Spinal cord (tissue), 10 donors: ENCODE results near the gene RAB5B. TPM values are rescaled to one million over a fixed set of nuclear protein-coding genes. Genes with fewer than 3 reads are reported as not detected.
A peak's percentile ranks its signal among the peaks of the same experiment; 100 is the strongest.

Experiments
- DNase-seq, 6 donors: peaks; one replicate each; pipeline versions ENCODE4 v3.0.0 to v3.0.0-alpha.2; 2013 to 2015; ENCODE audit warnings: low spot score in 6 of 6, low read depth in 4 of 6
- H3K27ac ChIP-seq: one replicate; pipeline ENCODE4 v1.5.1; 2013; ENCODE audit warnings: low read depth, low read length, control low read depth
- H3K27me3 ChIP-seq: one replicate; pipeline ENCODE4 v1.6.1; 2013; ENCODE audit warnings: low read length; ENCODE audit not compliant: control insufficient read depth, insufficient read depth
- H3K36me3 ChIP-seq: one replicate; pipeline ENCODE4 v1.6.1; 2013; ENCODE audit warnings: low read length; ENCODE audit not compliant: control insufficient read depth, insufficient read depth
- H3K4me1 ChIP-seq: one replicate; pipeline ENCODE4 v1.6.1; 2013; ENCODE audit warnings: low read length; ENCODE audit not compliant: control insufficient read depth, insufficient read depth
- H3K4me3 ChIP-seq: one replicate; pipeline ENCODE4 v1.5.1; 2013; ENCODE audit warnings: low read depth, low read length, control low read depth
- H3K9me3 ChIP-seq: one replicate; pipeline ENCODE4 v1.6.1; 2013; ENCODE audit warnings: low read length; ENCODE audit not compliant: control insufficient read depth, insufficient read depth
- WGBS: methylation state at CpG from one replicate; pipeline ENCODE4 v1.1.5; 2013; ENCODE audit warnings: missing lambda C conversion rate; ENCODE audit not compliant: insufficient coverage; 5-methylcytosine and 5-hydroxymethylcytosine counted together
- polyA plus RNA-seq, 2 donors: library from polyadenylated mRNA; unstranded; fragments of 120-200 nt; gene quantifications; one replicate each; pipeline ENCODE4 v1.2.1, GENCODE V29; 2013; ENCODE audit not compliant: insufficient read length in 2 of 2
- total RNA-seq, 2 donors: library from RNA; depleted of rRNA in 1 of 2; stranded (reverse); fragments of 120-200 nt in 1 of 2; fragments of >200 nt in 1 of 2; gene quantifications; one replicate each; pipeline versions ENCODE4 v1.2.3 to v1.2.4, GENCODE V29; 2013 to 2014
- donor health status: healthy.

The RAB5B gene
- total and polyA plus RNA-seq, 4 donors = 77.5 to 160 (median 123) TPM

GRCh38 chr12:55940065-55940732 is 33.7 kb upstream of the RAB5B start:
- Histone ChIP-seq H3K9me3 (no peaks in the 10 kb centered on the region), H3K4me3 (peak overlapping the region; percentile 22), H3K4me1 (peaks cover 24% of the 10 kb centered on the region), H3K27me3 (peaks cover 8% of the 10 kb centered on the region), H3K27ac (peak overlapping the region; percentile 48), H3K36me3 (peaks cover 8% of the 10 kb centered on the region)
- WGBS = 4% methylated on average over 12 of the region's 18 CpGs
- DNase-seq = peak in 4 of 6 donors; percentile 61 to 94 (median 78)

DNA sequence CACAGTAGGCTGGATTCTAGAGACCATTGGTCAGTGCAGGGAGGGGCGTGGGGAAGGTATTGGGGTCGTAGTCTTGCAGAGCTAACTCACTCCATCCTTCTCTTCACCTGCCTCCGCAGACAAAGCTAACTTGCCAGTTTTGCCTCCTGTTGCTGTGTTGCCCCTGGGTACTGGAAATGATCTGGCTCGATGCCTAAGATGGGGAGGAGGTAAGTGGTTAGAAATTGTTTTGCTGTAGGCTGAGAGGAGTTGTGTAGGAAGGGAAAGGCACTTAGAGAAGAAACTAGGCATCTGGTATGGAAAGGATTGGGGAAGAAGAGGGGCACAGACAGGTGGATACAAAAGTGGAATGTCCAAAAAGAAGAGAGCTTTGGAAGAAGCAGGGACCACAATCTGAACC is 31.8 kb upstream of the RAB5B start:
- 75% methylated on average over 1 of the region's 4 CpGs for WGBS
- DNase-seq = no peak
- H3K36me3 ChIP-seq = peaks cover 8% of the 10 kb centered on the region

GRCh38 chr12:55942577-55943136 is 31.2 kb upstream of the RAB5B start:
- no peaks in the 10 kb centered on the region for H3K27me3 ChIP-seq
- WGBS = 94% methylated on average over 1 of the region's 1 CpG
- H3K27ac ChIP-seq = no peak overlapping the region
- H3K4me1 ChIP-seq = peaks cover 17% of the 10 kb centered on the region
- no peak for DNase-seq
- H3K4me3 ChIP-seq = no peak overlapping the region
- H3K9me3 ChIP-seq = no peaks in the 10 kb centered on the region
- peaks cover 8% of the 10 kb centered on the region for H3K36me3 ChIP-seq

More for the DNA sequence above, 31.8 kb upstream of the RAB5B start:
- Histone ChIP-seq H3K27me3 (no peaks in the 10 kb centered on the region), H3K4me3 (no peak overlapping the region), H3K27ac (no peak overlapping the region), H3K4me1 (peaks cover 17% of the 10 kb centered on the region), H3K9me3 (no peaks in the 10 kb centered on the region)

DNA sequence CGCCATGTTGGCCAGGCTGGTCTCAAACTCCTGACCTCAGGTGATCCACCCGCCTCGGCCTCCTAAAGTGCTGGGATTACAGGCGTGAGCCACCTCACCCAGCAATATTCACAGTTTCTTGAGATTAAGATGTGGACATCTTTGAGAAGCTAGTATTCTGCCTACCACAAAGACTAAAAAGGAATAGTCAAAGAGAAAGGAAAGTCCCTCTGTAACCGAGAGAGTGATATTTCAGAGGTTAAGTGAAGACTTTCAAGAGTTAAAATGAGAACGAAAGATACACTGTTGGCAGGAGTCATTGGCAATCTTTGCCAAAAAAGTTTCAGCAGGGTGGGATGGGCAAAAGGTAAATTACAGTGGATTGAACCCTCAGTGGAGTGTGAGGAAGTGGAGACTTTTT is 27.3 kb upstream of the RAB5B start:
- Histone ChIP-seq H3K27me3 (no peaks in the 10 kb centered on the region), H3K9me3 (no peaks in the 10 kb centered on the region), H3K4me3 (no peak overlapping the region), H3K27ac (no peak overlapping the region), H3K4me1 (no peaks in the 10 kb centered on the region), H3K36me3 (peaks cover 11% of the 10 kb centered on the region)
- DNase-seq = no peak
- WGBS = 75% methylated on average over 2 of the region's 6 CpGs

- Histone ChIP-seq H3K4me1 (no peaks in the 10 kb centered on the region), H3K36me3 (peaks cover 21% of the 10 kb centered on the region), H3K27ac (no peak overlapping the region), H3K27me3 (no peaks in the 10 kb centered on the region), H3K9me3 (no peaks in the 10 kb centered on the region), H3K4me3 (no peak overlapping the region)
- DNase-seq = no peak
- 69% methylated on average over 3 of the region's 4 CpGs for WGBS
Measured at GRCh38 chr12:55955344-55955743, 18.5 kb upstream of the RAB5B start.

GRCh38 chr12:55955800-55956508 is 17.9 kb upstream of the RAB5B start:
- peaks cover 21% of the 10 kb centered on the region for H3K36me3 ChIP-seq
- H3K27ac ChIP-seq = no peak overlapping the region
- H3K27me3 ChIP-seq = no peaks in the 10 kb centered on the region
- DNase-seq = no peak
- H3K4me3 ChIP-seq = no peak overlapping the region
- no peaks in the 10 kb centered on the region for H3K9me3 ChIP-seq
- 92% methylated on average over 6 of the region's 6 CpGs for WGBS
- no peaks in the 10 kb centered on the region for H3K4me1 ChIP-seq

DNA sequence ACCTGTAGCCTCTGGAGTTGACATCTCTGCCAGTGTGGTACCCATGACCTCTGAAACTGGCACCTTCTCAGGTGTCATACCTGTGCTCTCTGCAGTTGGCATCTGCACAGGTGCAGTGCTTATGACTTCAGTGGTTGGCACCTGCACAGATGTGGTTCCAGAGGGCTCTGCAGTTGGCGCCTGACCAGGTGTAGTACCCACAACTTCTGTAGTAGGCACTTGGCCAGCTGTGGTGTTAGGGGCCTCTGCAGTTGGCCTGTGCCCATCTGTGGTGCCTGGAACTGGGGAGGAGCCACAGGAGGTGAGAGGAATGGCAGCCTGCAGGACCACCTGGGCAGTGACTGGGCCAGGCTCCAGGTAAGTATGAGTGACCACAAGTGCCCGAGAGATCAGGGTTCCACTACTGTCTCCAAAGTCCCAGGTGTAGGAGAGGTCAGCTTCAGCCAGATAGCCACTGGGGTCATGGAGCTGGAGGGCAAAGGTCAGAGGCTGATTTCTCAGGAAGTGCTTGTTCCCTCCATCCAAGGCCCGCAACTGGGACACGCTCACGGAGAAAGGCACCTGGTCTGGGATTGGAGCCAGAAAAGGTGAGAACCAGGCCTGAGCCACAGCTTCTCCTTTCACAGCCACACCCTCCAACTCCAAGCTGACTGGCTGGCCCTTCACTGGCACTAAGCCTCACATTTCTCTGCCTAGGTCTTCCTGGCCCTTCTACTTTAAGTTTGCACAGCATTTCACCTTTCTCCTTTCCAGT is 16.6 kb upstream of the RAB5B start:
- Histone ChIP-seq H3K27ac (no peak overlapping the region), H3K36me3 (peaks cover 12% of the 10 kb centered on the region), H3K9me3 (no peaks in the 10 kb centered on the region), H3K27me3 (no peaks in the 10 kb centered on the region), H3K4me3 (no peak overlapping the region), H3K4me1 (no peaks in the 10 kb centered on the region)
- no peak for DNase-seq
- WGBS = 90% methylated on average over 5 of the region's 5 CpGs

DNA sequence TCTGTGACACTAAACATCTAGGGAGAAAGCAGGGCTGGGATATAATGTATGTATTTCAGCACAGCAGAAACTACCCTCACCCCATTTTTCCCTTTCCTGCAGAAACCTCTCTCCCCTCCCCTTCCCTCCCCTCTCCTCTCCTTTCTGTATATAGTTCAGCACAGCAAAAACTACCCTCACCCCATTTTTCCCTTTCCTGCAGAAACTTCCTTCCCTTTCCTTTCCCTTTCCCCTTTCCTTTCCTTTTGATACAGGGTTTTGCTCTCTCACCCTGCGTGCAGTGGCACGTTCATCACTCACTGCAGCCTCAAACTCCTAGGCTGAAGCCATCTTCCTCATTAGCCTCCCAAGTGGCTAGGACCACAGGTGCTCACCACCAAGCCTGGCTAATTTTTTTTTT is 10.1 kb upstream of the RAB5B start:
- H3K4me3 ChIP-seq = no peak overlapping the region
- H3K27ac ChIP-seq = no peak overlapping the region
- 93% methylated on average over 2 of the region's 2 CpGs for WGBS

DNA sequence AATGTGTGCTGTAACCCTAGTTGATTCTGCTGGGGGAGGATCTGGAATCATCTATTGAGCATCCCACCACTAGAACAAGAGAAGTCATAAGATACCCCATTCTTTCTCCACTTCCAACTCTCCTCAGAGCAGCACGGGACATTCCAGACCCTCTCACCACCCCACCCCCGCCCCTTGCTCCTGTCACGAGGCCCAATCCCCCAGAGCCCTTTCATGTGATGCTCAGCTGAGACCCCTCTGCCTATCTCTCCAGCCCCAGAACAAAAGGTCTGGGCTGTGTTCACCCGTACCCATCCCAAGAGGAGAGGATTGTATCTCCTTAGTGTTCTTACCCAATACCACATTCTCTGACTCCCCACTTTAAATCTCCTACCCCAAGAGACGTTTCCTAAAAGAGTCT is 8.6 kb upstream of the RAB5B start:
- H3K27ac ChIP-seq = no peak overlapping the region

More for the DNA sequence above, 10.1 kb upstream of the RAB5B start:
- H3K36me3 ChIP-seq = no peaks in the 10 kb centered on the region
- DNase-seq = no peak
- no peaks in the 10 kb centered on the region for H3K27me3 ChIP-seq
- H3K4me1 ChIP-seq = peaks cover 17% of the 10 kb centered on the region
- no peaks in the 10 kb centered on the region for H3K9me3 ChIP-seq

More for the DNA sequence above, 8.6 kb upstream of the RAB5B start:
- no peak for DNase-seq
- WGBS = 22% methylated on average over 5 of the region's 5 CpGs
- H3K9me3 ChIP-seq = no peaks in the 10 kb centered on the region
- H3K4me1 ChIP-seq = peaks cover 17% of the 10 kb centered on the region
- no peaks in the 10 kb centered on the region for H3K27me3 ChIP-seq
- no peak overlapping the region for H3K4me3 ChIP-seq
- H3K36me3 ChIP-seq = no peaks in the 10 kb centered on the region
